Right forelimb (tissue), 1 donor: Measurements from ENCODE around the gene HOXC9.

ENCODE experiments used
- DNase-seq: peaks from one replicate; pipeline ENCODE4 v3.0.0-alpha.2; 2018

The HOXC9 gene

GRCh38 chr12:54000116-54001114, at the start of gene HOXC9:
Gene HOXC9, plus strand, starts transcription at chr12:54000161. Its CDS starts 28 bp downstream, at chr12:54000189.
- no peak for DNase-seq

DNA sequence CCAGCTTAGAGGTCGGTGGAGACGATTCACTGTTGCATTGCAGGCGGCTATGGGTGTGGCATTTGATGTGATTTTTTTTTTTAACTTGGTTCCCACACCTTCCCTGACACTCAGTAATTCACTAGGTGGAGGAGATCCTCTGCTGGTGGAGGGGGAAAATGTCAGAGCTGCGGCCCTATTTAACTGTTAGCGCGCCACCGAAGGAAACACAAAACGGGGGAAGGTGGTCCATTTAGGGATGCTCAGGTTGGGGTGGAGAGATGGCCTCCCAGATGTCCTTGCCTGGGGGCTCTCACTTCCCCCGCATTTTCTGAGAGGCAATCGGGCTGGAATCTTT, 49.6 kb upstream of the HOXC9 start:
- DNase-seq: no peak

DNA sequence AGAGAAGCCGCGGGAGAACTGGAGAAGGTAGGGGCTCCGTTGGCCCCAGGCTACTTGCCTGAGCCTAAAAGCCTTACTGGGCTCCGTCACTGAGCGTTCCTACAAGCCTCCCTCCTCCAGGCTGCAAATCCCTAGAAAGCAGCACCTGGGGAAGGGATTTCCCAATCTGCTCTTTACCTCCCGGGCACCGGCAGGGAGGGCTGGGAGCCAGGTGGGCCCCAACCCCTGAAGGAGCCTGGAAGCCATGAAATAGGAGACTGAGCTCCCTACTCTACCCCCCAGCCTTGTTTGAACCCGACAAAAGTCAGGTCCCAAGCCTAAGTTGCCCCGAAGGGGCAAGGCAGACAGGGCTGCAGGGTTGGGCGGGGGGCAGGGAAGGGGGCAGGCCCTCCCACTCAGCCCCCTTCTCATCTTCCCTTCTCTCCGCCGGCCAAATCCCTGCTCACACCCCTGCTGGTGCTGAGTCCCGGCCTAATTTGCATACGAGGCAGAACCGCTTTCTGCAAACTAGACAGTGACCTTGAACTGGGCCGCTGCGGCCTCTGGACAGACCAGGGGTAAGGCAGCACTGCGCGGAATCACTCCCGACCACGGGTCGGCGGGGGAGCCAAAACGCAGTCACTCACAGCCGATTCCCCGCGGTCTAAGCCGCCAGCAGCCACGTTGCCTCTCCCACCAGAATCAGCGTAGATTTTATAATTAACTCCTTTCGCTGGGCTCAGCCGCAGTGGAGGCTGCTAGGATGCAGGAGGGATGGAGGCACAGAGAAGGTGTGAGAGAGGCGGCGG, 49.0 kb upstream of the HOXC9 start:
- no peak for DNase-seq

DNA sequence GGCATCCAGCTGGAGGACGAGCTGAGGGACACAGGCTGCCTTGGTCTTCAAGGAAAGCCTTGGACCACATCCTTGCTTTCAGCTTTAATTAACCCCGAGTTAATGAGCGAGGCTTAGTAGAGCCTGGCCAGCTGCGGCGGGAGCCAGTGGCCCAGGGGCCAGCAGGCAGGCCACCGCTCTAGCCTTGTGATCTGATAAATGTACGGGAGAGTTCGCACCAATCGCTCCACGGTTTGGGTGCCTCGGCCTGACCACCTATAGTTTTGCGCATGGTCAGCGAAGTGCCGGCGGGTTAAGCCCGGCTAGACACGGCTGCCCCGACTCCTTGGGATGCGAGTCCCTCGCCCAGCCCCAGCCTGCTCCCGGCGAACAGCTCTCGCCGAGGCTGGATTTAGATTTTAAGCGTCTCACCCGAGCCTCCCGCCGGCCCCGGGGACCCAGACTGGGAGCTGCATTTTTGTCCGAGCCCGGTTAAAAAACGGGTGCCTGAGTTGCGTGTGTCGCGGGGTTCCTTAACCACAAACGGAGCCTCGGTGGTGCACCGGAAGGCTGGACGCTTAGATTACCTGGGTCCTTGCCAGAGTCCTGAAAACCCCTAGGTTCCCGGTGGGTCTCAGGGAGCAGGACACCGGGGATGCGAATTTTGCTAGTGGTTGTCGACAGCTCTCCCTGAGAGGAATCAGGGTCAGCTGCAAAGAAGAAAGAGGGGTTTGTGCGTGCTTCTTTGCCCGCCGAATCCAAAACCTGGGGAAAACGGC, 48.2 kb upstream of the HOXC9 start:
- DNase-seq: no peak

DNA sequence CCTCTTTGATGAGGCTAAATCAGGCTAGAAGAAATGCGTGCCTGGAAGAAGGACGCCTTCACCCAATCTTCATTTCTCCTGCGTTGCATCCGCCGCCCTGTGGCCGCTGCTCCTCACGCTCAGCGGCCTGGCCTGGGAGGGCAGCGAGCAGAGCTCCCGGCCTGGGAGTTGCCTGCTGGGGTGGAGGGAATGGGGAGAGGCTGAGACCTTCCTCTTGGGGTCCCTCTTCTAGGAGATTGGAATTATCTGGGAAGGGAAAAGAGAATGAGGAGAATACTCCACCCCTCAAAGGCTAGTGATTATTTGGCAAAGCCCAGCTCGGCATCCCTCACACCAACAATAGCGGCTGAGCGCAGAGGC, 47.6 kb upstream of the HOXC9 start:
- no peak for DNase-seq

DNA sequence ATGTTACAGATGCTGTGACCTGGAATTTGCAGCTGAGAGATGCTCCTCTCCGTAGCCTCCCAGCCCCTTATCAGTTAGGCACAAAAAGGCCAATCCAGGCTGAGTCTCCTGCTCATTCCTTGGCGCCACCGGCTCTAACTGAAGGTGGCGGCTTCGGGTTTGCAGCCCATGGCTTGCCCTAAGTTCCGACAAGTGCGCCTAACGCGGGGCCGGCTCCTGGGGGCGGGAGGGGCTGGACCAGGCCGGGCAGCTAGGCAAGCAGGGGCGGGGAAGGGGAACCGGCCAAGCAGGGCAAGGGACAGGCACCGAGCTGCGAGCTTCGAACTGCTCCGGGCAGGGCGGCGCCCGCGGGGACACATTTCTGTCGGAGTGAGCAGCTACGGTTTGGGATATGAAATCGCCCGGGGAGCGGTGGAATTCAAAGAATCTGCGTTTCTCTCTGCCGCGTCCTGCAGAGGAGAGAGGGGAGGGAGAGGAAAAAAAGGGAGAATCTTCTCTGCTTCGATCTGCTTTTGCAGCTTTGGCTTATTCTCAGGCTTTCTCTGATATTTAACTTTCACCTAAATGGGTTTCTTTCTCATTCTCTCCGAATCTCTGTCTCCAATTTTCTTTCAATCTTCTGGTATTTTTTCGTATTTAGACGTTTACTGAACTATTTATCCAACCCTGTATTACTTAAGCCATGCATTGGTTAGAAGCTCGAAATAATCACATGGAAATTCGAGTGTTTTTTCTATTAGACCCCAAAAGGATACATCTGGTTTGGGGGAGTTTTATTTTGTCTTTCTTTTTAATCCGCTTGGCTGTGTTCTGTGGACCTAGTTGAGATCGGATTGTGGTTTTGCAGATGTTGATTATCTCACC, 46.9 kb upstream of the HOXC9 start:
- DNase-seq: no peak

DNA sequence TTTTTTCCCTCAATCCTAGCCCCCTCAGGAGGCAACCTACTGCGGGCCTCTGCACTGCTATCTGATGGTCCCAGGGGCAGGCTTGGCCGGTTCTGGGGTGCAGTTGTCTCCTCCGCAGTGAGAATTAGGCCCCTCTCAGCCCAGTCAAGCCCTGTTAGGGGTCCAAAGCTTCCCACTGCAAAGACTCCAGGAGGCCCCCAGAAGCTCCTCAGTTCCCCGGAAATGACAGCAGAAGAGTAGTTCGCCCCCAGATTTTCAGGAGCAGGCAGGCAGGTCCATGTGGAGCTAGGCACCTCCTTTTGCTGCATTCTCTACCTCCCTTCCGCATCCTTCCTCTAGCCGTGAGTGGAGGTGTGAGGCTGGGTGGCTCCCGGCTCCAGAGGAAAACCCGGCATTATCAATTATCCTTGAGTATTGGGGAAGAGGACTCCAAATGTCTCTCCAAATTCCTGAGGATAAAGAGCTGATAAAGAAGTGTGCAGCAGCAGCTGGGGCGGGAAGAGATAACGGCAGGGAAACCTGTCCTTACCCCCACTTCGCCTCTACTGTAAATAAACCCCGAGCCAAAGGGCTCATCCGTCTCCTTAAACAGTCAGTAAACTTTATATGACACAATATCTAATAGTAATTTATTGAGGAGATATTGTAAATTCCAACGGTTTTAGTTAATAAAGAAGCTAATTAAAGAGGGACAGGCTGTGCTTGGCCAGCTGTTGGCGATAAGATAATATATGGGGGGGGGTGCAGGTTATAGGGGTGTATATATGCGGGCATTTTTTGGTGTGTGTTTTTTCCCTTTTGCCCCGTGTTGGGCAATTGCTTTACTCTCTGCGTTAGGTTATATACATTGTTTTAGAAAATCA, 45.9 kb upstream of the HOXC9 start:
- no peak for DNase-seq

- DNase-seq: no peak
Measured at GRCh38 chr12:53954694-53955035, 45.3 kb upstream of the HOXC9 start, which contains the start of gene HOXC12. Gene HOXC12, plus strand, starts transcription at chr12:53954903. Its CDS starts 27 bp downstream, at chr12:53954930.

DNA sequence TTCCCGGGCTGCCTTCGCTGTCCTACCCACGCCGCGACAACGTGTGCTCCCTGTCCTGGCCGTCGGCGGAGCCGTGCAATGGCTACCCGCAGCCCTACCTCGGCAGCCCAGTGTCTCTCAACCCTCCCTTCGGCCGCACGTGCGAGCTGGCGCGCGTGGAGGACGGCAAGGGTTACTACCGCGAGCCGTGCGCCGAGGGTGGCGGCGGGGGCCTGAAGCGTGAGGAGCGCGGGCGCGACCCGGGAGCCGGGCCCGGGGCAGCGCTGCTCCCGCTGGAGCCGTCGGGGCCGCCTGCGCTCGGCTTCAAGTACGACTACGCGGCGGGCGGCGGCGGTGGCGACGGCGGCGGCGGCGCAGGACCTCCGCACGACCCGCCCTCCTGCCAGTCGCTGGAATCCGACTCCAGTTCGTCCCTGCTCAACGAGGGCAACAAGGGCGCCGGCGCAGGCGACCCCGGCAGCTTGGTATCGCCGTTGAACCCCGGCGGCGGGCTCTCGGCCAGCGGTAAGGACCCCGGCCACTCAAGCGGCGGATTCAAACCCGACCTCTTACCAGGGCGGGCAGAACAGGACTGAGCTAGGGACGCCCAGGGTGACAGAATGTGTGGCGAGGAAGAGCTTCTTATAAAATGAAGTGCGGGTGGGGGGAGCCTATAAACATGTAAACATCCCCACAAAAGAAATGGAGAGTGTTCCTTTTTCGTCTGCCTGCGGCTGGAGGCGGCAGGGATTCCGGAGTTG, 44.8 kb upstream of the HOXC9 start:
- DNase-seq: no peak

DNA sequence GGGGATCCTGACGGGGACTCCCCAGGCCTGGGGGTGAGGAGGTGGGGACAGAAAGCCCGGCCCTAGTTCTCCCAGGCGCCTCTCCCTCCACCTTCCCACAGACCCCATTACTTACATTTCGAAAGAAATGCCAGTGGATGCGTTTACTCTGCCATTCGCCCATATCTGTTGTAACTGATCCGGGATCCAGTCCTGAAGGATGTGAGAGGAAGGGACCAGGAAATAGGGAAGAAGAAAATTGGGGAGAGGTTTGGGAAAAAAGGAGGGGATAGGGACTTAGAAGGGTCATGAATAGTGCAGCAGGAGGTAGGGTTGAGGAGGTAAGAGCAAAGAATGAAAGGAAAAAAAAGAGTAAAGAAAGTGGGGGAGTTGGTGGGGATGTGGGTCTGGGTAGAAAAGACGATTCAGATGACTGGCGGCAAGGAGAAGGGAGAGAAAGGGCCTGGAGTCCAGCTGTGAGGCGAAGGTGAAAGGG, 44.1 kb upstream of the HOXC9 start:
- DNase-seq: no peak

GRCh38 chr12:53956251-53956887, 43.6 kb upstream of the HOXC9 start:
- DNase-seq: no peak

DNA sequence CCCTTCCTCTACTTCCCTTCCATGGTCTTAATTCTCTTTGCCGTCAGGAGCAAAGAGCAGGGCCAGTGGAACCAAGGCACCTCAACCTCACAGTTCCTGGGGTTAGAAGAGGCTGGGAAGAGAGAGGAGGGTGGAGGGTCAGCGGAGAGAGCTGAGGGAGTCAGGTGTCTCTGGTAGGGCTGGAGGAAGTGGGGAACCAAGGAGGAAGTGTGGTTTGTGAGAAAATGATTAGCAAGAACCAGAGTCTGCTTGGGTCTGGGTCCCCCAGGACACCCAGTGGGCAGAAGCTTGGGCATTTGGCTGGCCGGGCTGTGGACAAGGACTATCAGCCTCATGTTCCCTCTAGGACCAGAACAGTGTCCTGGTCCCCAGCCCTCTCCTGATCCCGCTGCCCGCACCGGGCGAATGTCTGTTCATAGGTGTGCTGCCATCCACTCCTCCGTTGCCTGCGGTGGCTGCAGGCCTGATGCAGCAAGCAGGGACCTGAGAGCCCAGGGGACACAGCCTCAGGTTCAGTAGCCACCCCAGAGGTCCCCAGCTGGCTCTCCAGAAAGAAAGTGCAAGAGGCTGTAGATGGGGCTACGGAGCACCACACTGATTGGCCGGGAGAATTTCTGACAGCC, 42.9 kb upstream of the HOXC9 start:
- DNase-seq: no peak

- DNase-seq: no peak
Measured at GRCh38 chr12:53958128-53958527, 41.8 kb upstream of the HOXC9 start.

DNA sequence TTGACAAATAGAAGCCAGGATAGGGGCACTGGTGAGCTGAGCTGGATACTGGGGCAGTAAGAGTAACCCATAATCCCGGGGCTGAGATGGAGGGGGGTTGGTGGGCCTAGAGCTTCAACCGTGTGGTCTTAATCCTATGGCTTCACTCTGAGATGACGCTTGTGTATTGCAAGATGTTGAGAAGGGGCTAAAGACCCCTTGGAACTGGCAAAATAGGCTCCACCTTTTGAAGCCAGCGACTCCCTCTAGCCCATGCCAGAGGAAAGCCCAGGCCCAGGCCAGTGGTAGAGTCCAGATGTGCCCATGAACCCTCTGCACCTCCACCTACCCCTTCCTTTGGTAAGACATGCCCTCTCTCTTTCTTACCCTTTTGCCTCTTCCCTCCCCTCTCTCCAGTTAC, 40.6 kb upstream of the HOXC9 start:
- DNase-seq: no peak

GRCh38 chr12:53960187-53961024, 39.6 kb upstream of the HOXC9 start:
- DNase-seq: no peak

DNA sequence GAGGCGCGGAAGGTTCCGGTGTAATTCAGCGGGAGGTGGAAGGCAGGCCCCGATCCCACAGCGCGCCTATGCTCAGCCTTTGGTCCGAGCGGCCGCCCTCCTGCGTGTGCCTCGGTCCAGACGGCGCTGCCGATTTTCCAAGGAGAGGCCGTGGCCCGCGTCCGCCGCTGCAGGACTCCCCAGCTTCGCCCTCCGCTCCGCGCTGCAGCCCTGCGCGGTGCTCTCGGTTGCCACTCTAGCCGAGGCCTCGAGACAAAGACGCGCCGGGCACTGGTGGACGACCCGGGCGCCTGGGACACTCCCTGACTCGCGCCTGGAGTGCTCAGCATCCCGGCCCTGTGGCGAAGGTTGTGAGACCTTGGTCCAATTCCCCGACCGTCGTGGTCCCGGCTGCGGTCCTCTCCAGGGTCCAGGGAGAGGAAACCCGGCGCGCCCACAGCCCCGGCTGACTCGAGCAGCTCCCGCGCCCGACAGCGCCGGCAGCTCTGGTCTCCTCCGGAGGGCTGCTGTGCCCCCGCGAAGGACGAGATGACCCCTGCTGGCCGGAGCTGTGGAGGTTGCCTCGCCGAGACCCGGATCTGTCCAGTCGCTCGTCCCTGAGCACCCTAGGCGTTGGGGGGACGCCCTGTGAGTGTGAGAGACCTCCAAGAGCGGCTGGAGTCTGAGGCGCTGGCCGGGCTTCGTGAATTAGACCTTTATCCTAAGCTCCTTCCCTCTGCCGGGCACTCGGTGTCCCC, 38.8 kb upstream of the HOXC9 start:
- DNase-seq: no peak

GRCh38 chr12:53963005-53963404, 37.0 kb upstream of the HOXC9 start:
- DNase-seq: no peak
